Measurements from ENCODE around the gene FOXI3.

Gene FOXI3

DNA sequence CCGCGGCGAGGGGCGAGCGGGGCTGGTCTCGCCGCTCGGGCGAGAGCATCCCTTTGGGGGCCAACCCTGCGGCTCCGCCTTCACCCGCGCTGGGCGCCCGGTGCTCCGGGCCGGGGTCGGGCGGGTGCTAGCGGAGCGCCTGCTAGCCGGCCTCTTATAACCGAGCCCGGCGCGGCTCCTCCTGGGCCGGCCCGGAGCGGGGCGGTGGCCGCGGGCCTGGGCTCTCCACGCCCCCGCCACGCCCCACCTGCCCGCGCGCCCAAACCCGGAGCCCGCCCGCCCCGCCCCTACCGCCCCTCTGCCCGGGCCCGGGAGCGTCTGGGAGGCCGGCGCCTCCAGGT is at the start of gene FOXI3:
Gene FOXI3, minus strand, starts transcription at position 129 of the 341 bp plus-strand sequence. CDS start 158 bp downstream, outside the sequence.
- peaks cover 21% of the 10 kb centered on the region for H3K27me3 ChIP-seq (ENCODE audit: control insufficient read depth, insufficient read depth, low read length)
- H3K27ac ChIP-seq (ENCODE audit: low read depth, low read length): no peak within 1 kb of the TSS
- no peaks in the 10 kb centered on the region for H3K4me1 ChIP-seq (ENCODE audit: control insufficient read depth, insufficient read depth, low read length)
- no peak within 1 kb of the TSS for H3K9ac ChIP-seq (ENCODE audit: low read length)
- H3K36me3 ChIP-seq (ENCODE audit: control insufficient read depth, insufficient read depth, low read length): no peaks in the 10 kb centered on the region
- no peak within 1 kb of the TSS for H3K4me3 ChIP-seq (ENCODE audit: low read length)

DNA sequence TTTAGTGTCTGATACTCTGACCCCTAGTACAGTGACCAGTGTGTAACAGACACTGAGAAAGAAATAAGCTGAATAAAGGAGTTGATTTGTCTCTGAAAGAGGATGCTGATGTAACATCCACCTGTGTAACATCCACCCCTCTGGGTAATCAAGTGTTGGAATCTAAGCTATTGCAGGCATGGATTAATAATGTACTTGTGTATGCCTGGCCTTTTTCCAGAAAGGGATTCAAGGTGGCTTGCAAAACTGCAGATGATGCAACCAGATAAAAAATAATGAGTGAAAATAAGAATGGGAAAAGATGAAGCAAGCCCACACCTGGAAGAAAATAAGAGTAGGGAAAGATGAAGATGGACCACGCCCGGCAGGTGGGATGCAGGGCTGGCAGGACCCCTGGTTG is 48.2 kb upstream of the FOXI3 start:
- H3K27me3 ChIP-seq (ENCODE audit: control insufficient read depth, insufficient read depth, low read length): no peaks in the 10 kb centered on the region
- H3K4me1 ChIP-seq (ENCODE audit: control insufficient read depth, insufficient read depth, low read length): no peaks in the 10 kb centered on the region
- H3K36me3 ChIP-seq (ENCODE audit: control insufficient read depth, insufficient read depth, low read length): no peaks in the 10 kb centered on the region
- no peak overlapping the region for H3K9ac ChIP-seq (ENCODE audit: low read length)
- no peak overlapping the region for H3K27ac ChIP-seq (ENCODE audit: low read depth, low read length)
- no peak overlapping the region for H3K4me3 ChIP-seq (ENCODE audit: low read length)

DNA sequence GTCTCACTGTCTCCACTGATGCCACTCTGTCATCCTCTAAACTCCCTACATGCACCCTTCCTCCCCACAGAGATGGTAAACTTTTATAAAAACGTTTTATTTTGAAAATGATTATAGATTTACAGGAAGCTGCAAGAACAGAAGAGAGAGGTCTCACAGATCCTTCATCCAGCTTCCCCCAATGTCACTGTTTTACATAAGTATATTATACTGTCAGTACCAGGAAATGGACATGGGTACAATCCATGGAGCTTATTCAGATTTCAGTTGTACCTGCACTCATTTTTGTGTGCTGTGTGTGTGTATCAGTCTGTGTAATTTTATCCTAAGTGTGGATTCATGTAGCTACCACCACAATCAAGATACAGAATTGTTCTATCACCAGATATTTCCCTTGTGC is 46.7 kb upstream of the FOXI3 start:
- Histone ChIP-seq H3K27me3 (ENCODE audit: control insufficient read depth, insufficient read depth, low read length) (no peaks in the 10 kb centered on the region), H3K4me1 (ENCODE audit: control insufficient read depth, insufficient read depth, low read length) (no peaks in the 10 kb centered on the region), H3K9ac (ENCODE audit: low read length) (no peak overlapping the region), H3K27ac (ENCODE audit: low read depth, low read length) (no peak overlapping the region), H3K4me3 (ENCODE audit: low read length) (no peak overlapping the region), H3K36me3 (ENCODE audit: control insufficient read depth, insufficient read depth, low read length) (no peaks in the 10 kb centered on the region)

DNA sequence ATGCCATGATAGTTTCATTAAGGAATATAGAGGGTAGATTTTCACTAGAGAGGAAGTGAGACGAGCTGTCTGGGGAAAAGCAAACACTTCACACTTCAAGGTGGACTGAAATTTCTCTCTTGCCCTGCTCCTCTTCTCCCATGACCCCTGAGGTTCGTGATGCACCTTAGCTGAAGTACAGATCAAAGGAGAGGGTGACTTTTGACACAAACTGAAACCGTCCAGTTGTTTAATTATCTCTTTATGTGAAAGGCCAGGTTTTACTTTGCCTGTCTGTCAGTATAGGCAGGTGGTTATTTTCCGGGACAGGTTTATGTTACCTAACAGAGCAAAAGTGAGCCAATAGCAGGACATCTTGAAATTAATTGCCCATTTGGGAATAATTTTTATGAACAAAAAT is 41.0 kb upstream of the FOXI3 start:
- no peaks in the 10 kb centered on the region for H3K4me1 ChIP-seq (ENCODE audit: control insufficient read depth, insufficient read depth, low read length)
- H3K4me3 ChIP-seq (ENCODE audit: low read length): no peak overlapping the region
- H3K9ac ChIP-seq (ENCODE audit: low read length): no peak overlapping the region
- no peaks in the 10 kb centered on the region for H3K36me3 ChIP-seq (ENCODE audit: control insufficient read depth, insufficient read depth, low read length)
- no peak overlapping the region for H3K27ac ChIP-seq (ENCODE audit: low read depth, low read length)
- no peaks in the 10 kb centered on the region for H3K27me3 ChIP-seq (ENCODE audit: control insufficient read depth, insufficient read depth, low read length)

DNA sequence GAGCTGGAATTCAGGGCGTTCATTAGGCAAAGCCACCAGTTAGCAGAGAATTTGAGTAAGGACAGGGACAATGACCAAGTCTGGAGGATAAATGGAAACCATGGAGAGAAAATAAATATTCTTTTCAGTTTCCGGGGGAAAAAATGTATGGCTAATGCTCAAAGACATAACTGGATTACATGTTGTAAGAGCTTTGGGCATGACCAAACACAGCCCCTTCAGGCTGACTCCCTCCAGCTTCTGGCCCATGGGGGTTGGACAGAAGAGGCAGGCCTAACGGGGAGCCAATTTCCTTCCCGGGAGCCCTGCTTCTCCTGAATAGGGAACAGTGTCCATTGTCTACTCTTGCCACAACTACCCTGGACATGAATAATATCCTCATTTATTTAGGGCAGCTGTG is 39.5 kb upstream of the FOXI3 start:
- Histone ChIP-seq H3K27me3 (ENCODE audit: control insufficient read depth, insufficient read depth, low read length) (no peaks in the 10 kb centered on the region), H3K4me3 (ENCODE audit: low read length) (no peak overlapping the region), H3K27ac (ENCODE audit: low read depth, low read length) (no peak overlapping the region), H3K36me3 (ENCODE audit: control insufficient read depth, insufficient read depth, low read length) (no peaks in the 10 kb centered on the region), H3K9ac (ENCODE audit: low read length) (no peak overlapping the region), H3K4me1 (ENCODE audit: control insufficient read depth, insufficient read depth, low read length) (no peaks in the 10 kb centered on the region)

DNA sequence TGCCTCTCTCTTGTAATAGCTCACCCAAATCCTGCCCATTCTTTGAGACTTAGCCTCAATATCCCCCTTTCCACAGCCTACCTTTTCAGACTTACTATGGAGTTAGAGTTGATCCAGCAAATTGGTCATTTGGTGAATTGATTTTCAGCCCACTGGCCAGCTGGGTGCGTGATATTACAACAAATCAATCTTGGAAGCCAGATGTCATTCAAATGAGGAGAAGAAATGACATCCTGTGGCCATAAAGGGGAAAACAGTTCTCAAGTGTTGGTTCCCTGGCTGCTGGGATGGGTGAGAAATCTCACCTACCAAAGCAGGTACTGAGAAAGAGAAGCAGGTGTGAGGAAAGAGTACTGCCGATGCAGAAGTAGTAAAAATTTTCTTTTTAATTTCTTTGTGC is 36.7 kb upstream of the FOXI3 start:
- H3K36me3 ChIP-seq (ENCODE audit: control insufficient read depth, insufficient read depth, low read length): no peaks in the 10 kb centered on the region

DNA sequence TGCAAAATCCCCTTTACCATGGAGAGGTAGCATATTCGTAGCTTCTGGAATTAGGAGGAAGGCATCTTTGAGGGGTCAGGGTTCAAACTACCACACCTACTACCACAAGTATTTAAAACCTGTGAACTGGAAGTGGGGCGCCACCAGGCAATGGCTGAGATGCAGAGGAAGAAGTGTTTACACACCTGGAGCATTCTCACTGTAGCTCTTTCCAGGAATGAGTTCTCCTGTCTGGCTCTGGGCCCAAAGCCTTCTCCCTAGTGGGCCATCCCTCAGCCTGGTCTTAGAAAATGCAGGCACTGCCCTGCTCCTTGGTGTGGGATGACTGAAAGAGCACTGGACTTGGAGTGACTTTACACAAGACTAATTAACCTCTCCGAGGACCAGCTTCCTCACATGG is 30.7 kb upstream of the FOXI3 start:
- Histone ChIP-seq H3K9ac (ENCODE audit: low read length) (no peak overlapping the region), H3K27me3 (ENCODE audit: control insufficient read depth, insufficient read depth, low read length) (no peaks in the 10 kb centered on the region), H3K36me3 (ENCODE audit: control insufficient read depth, insufficient read depth, low read length) (no peaks in the 10 kb centered on the region), H3K27ac (ENCODE audit: low read depth, low read length) (no peak overlapping the region), H3K4me1 (ENCODE audit: control insufficient read depth, insufficient read depth, low read length) (no peaks in the 10 kb centered on the region), H3K4me3 (ENCODE audit: low read length) (no peak overlapping the region)

More for the DNA sequence above, 36.7 kb upstream of the FOXI3 start:
- no peak overlapping the region for H3K4me3 ChIP-seq (ENCODE audit: low read length)
- no peaks in the 10 kb centered on the region for H3K27me3 ChIP-seq (ENCODE audit: control insufficient read depth, insufficient read depth, low read length)
- no peak overlapping the region for H3K27ac ChIP-seq (ENCODE audit: low read depth, low read length)
- no peaks in the 10 kb centered on the region for H3K4me1 ChIP-seq (ENCODE audit: control insufficient read depth, insufficient read depth, low read length)
- H3K9ac ChIP-seq (ENCODE audit: low read length): no peak overlapping the region

DNA sequence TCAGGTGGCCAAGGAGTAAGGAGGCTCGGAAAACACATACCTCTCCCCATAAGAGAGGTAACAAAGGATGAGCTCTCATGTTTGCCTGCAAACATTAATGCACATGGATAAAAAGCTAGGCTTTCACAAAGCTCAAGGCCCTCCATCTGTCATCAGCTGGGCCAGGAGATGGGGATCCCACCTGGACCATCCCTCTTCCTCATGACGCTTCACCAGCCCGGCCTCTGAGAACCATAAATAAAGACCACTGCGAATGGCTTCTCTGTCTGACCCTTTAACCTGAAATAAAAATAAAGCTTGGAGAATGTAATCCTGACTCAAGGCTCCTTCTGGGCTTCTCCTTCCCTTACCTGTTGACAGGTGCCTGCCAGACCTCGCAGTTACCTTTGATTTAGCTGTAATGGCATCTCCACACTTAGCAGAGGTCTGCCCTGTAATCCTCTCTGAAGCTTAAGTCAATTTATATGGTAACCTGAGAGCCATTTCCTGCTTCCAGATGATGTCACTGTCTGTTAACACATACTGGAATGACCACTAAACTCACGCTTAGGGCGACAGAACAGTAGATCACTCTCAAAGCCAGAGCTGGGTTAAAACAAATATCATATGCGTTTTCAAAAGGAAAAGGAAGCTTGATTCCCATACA is 29.3 kb upstream of the FOXI3 start:
- Histone ChIP-seq H3K4me1 (ENCODE audit: control insufficient read depth, insufficient read depth, low read length) (no peaks in the 10 kb centered on the region), H3K36me3 (ENCODE audit: control insufficient read depth, insufficient read depth, low read length) (no peaks in the 10 kb centered on the region), H3K9ac (ENCODE audit: low read length) (no peak overlapping the region), H3K27ac (ENCODE audit: low read depth, low read length) (no peak overlapping the region), H3K27me3 (ENCODE audit: control insufficient read depth, insufficient read depth, low read length) (no peaks in the 10 kb centered on the region), H3K4me3 (ENCODE audit: low read length) (no peak overlapping the region)

DNA sequence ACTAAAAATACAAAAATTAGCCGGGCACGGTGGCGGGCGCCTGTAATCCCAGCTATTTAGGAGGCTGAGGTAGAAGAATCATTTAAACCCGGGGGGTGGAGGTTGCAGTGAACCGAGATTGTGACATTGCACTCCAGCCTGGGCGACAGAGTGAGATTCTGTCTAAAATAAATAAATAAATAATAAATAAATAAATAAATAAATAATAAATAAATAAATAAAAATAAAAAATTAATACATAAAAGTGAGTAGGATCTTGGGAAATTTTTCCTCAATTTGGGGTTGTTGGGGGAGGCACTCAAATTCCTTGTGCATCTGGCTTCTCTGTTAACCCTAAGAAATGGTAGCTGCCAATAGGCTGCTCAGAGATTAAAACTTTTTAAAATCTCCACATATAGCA is 20.3 kb upstream of the FOXI3 start:
- H3K36me3 ChIP-seq (ENCODE audit: control insufficient read depth, insufficient read depth, low read length): no peaks in the 10 kb centered on the region
- no peak overlapping the region for H3K4me3 ChIP-seq (ENCODE audit: low read length)
- no peaks in the 10 kb centered on the region for H3K4me1 ChIP-seq (ENCODE audit: control insufficient read depth, insufficient read depth, low read length)
- no peak overlapping the region for H3K27ac ChIP-seq (ENCODE audit: low read depth, low read length)
- no peaks in the 10 kb centered on the region for H3K27me3 ChIP-seq (ENCODE audit: control insufficient read depth, insufficient read depth, low read length)
- no peak overlapping the region for H3K9ac ChIP-seq (ENCODE audit: low read length)

DNA sequence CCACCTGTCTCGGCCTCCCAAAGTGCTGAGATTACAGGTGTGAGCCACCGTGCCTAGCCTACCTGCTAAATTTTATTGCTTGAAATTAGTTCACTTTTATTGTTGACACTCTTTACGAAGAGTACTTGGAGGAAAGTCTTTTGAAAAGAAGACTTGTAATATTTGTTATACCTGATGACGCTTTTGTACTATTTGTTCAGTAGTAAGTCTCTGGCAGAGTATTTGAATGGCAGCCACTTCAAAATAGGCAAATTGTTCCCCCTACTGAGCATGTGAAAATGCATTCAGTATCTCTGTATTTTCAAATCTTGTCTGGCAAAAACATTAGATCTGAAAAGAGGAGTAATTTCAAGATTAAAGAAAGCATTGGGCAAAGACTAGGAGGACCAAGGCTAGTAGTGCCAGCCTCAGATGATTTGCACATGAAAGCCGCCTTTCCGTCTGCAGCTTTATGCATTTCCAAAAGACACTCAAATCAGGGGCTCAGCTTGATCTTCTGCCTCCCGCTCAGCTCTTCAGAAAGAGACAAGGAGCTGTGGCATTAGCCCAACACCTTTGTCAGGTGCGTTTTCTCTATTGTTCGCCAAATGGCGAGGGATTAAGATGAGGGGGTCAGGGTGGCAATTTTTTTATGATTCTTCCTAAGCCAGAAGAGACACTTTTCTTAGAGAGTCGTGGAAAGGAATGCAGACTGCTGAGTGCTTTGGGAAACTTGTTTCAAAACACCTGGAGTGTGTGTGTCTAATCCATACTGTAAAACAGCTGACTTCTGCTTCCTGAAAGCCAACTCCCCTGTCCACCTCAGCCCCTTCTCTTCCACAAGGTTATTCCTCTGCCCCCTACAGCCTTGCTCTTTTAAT is 18.8 kb upstream of the FOXI3 start:
- Histone ChIP-seq H3K27me3 (ENCODE audit: control insufficient read depth, insufficient read depth, low read length) (no peaks in the 10 kb centered on the region), H3K4me1 (ENCODE audit: control insufficient read depth, insufficient read depth, low read length) (no peaks in the 10 kb centered on the region), H3K9ac (ENCODE audit: low read length) (no peak overlapping the region), H3K4me3 (ENCODE audit: low read length) (no peak overlapping the region), H3K36me3 (ENCODE audit: control insufficient read depth, insufficient read depth, low read length) (no peaks in the 10 kb centered on the region), H3K27ac (ENCODE audit: low read depth, low read length) (no peak overlapping the region)

DNA sequence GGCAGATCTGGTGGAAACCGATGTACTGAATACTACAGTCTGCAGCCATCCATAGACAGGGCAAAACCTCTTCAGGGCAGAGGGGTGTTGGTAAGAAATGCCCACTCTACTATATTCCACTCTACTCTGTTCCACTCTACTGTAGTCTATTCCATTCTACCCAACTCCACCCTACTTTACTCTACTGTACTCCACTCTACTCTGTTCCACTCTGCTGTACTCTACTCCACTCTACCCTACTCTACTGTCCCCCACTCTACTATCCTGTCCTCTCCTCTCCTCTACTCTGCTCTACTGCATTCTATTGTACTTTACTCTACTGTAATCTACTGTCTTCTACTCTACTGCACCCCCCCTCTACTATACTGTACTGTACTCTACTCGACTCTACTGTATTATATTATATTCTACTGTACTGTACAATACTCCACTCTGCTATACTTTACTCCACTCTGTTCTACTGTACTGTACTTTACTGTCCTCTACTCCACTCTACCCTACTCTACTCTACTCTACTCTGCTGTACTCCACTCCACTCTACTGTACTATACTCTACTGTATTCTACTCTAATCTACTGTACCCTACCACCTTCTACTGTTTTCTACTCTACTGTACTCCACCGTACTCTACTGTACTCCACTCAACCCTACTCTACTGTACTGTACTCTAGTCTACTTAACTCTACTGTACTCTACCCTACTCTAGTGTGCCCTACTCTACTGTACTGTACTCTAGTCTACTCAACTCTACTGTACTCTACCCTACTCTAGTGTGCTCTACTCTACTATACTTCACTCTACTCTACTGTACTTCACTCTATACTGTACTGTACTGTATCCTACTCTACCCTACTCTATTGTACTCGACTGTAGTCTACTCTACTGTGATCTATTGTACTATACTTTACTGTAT is 17.0 kb upstream of the FOXI3 start:
- H3K9ac ChIP-seq (ENCODE audit: low read length): no peak overlapping the region
- H3K36me3 ChIP-seq (ENCODE audit: control insufficient read depth, insufficient read depth, low read length): no peaks in the 10 kb centered on the region
- no peak overlapping the region for H3K27ac ChIP-seq (ENCODE audit: low read depth, low read length)
- no peaks in the 10 kb centered on the region for H3K4me1 ChIP-seq (ENCODE audit: control insufficient read depth, insufficient read depth, low read length)
- no peak overlapping the region for H3K4me3 ChIP-seq (ENCODE audit: low read length)
- no peaks in the 10 kb centered on the region for H3K27me3 ChIP-seq (ENCODE audit: control insufficient read depth, insufficient read depth, low read length)

DNA sequence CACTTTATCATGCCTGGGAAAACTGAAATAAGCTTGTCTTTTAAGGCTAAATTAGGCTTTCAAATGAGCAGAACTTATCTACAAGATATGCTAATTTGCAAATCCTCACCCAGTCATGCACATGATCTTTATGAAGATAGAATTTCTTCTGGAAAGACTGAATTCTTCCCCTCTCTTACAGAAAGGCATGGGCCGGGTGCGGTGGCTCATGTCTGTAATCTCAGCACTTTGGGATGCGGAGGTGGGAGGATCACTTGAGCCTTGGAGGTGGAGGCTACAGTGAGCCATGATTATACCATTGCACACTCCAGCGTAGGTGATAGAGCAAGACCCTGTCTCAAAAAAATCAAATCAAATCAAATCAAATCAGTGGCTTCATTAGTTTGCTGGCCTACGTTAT is 11.7 kb upstream of the FOXI3 start:
- H3K36me3 ChIP-seq (ENCODE audit: control insufficient read depth, insufficient read depth, low read length): no peaks in the 10 kb centered on the region
- no peak overlapping the region for H3K4me3 ChIP-seq (ENCODE audit: low read length)

More for the DNA sequence above, 11.7 kb upstream of the FOXI3 start:
- H3K4me1 ChIP-seq (ENCODE audit: control insufficient read depth, insufficient read depth, low read length): no peaks in the 10 kb centered on the region
- H3K27me3 ChIP-seq (ENCODE audit: control insufficient read depth, insufficient read depth, low read length): peaks cover 5% of the 10 kb centered on the region
- H3K27ac ChIP-seq (ENCODE audit: low read depth, low read length): no peak overlapping the region
- H3K9ac ChIP-seq (ENCODE audit: low read length): no peak overlapping the region

Data from rectal smooth muscle tissue (tissue), 1 donor.